ENCODE measurements around the gene FTCDNL1. TPM values are rescaled to one million over a fixed set of nuclear protein-coding genes. Genes with fewer than 3 reads are reported as not detected.
A peak's percentile ranks its signal among the peaks of the same experiment; 100 is the strongest.

The FTCDNL1 gene
- total RNA-seq, 1 donor from 2014 or later = 0.40 TPM

- DNase-seq (ENCODE audit: low read depth in 2 of 2) = no peak
Measured at GRCh38 chr2:199743415-199744120, 107.4 kb downstream of the FTCDNL1 start.

DNA sequence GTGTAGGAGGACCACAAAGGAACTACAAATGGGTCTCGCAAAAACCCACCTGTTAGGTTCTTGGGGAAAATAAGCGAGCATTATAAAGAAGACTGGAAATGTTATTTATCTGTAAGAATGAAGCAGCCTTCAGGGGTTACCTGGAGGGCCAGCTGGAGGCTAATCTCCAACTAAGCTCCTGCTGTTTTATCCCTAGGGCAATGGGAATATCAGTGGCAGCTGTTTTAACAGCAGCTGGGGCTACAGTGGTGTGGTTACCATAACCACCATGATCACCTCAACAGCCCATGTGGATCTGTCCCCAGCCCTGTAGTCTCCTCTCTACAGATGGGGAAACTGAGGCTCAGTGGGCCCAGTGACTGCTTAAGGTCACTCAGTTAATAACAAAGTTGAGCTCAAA lies 108.1 kb downstream of the FTCDNL1 start:
- no peak for DNase-seq (ENCODE audit: low read depth in 2 of 2)

GRCh38 chr2:199740111-199740428 lies 110.9 kb downstream of the FTCDNL1 start:
- DNase-seq (ENCODE audit: low read depth in 2 of 2) = no peak

DNA sequence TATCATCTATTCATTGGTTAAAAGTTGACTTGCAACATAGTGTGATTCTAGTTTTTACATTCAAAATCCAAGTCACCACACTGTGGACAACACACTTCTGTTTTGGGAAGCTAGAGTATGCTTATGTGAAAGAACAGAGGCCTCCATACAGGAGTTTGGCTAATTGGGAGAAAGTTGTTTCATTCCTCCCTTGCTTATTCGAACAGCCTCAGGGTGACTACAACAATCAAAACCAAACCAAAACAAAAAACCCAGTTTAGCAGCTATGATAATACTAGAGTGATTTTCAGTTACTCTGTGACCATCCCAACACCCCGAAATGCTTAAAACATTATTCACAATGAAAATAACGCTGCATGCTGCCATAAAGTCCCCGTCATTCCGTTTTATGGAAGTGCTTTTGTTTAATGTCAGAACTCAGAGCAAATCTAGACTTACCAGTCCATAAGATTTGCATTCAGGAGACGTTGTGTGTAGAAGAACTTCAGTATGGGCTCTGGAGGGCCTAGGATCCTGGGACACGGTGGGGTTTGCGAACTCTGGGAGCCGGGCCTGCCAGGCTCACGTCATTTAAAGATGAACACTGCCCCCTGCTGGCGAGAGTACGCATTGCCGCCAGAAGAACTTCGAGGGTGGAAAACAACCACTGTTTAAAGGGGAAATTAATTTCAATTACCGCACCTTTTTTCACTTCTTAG lies 111.4 kb downstream of the FTCDNL1 start:
- DNase-seq (ENCODE audit: low read depth in 2 of 2) = peak; percentile 61 to 75

- DNase-seq (ENCODE audit: low read depth in 2 of 2) = no peak
Measured at GRCh38 chr2:199738727-199739412, 112.1 kb downstream of the FTCDNL1 start.

DNA sequence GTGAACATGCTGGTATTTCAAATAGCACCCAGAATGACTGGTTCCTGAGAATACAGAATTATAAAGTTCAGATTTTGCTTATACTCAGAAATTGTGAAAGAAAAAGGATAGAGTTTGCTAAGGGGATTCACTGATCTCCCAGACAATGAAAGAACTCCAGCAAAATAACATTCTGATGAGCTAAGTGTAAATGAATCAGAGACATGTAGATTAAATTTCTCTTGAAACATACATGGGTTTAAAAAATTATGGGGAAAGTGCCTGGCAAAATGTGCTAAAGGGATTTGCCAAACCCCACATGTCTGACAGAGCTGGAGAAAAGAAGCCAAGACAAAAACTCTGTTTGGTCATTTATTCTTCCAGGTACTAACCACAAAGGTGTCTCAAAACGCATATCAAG lies 116.3 kb downstream of the FTCDNL1 start:
- DNase-seq (ENCODE audit: low read depth in 2 of 2) = no peak

DNA sequence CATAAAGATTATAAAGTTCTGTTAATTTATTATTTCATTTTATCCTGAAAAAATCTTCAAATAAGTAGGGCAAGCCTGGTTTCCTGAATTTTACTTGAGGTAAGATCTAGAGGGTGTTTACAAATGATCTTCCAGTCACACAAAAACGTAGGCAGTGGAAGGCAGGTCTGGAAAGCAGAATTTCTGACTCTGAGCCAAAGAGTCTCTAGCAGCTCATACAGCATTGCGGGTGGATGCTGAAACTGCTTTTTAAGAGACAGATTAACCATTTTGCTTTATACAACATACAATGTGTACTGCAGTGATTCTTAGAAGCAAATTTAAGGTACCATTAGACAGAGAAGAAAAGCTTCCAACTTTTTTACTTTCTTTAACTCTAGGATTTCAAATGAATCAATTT lies 117.0 kb downstream of the FTCDNL1 start:
- DNase-seq (ENCODE audit: low read depth in 2 of 2) = no peak

DNA sequence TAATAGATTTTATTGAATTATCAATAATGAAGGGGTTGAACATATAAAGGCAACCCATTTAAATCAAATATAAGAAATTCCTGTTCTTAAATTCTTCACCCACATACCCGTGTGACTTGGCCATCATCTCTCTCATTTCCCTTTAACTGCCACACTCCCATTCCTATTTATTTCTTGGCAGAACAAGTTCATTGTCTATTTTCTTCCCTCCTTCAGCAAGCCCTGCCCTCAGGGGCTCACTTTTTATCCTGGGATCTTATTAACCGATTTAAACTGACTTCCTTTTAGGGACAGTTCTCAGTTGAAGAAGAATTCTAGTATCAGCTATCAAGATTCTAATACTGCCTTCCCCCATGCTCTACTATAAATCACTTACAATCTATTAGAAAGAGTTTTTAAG lies 123.2 kb downstream of the FTCDNL1 start:
- no peak for DNase-seq (ENCODE audit: low read depth in 2 of 2)

GRCh38 chr2:199727306-199727705 lies 123.7 kb downstream of the FTCDNL1 start:
- DNase-seq (ENCODE audit: low read depth in 2 of 2) = no peak

GRCh38 chr2:199718074-199718473 lies 132.9 kb downstream of the FTCDNL1 start:
- no peak for DNase-seq (ENCODE audit: low read depth in 2 of 2)

DNA sequence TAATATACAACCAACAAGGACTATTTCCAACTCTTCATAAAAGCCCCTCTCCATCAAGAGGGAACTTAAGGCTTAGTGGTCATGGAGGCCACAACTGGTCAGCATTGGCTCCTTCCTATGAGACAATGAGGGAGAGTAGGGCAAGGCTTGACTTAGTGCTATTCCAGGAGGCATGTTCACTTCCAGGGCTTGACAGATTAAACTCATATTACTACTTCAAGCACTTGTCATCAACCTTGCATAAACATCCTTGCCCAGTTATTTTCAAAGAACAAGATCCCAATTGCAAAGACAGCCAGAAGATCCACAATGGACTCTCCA lies 133.4 kb downstream of the FTCDNL1 start:
- DNase-seq (ENCODE audit: low read depth in 2 of 2) = no peak

- no peak for DNase-seq (ENCODE audit: low read depth in 2 of 2)
Measured at GRCh38 chr2:199716807-199717586, 134.0 kb downstream of the FTCDNL1 start.

- no peak for DNase-seq (ENCODE audit: low read depth in 2 of 2)
Measured at GRCh38 chr2:199713746-199714145, 137.2 kb downstream of the FTCDNL1 start.

DNA sequence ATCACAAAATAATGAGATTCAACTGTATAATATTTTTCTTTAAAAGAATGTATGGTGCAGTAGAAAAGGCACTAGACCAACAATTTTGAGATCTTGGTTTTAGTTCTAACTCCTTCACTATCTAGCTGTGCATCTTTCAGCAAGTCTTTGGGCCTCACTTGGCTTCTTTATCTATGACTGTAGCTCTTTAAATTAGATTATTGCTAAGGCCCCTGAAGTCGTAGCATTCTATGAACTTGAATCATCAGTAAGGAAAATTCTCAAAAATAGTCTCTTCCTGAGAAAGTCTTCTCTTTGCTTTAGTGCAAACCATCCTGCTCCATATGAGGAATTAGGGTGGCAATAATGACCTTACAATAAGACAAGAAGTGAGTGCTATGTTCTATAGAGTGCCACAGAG lies 140.4 kb downstream of the FTCDNL1 start:
- DNase-seq (ENCODE audit: low read depth in 2 of 2) = no peak

Other genes starting within 250 kb of the FTCDNL1 start
- gene C2orf69, start 60.1 kb upstream of the FTCDNL1 start, total RNA-seq = 6.3 TPM in 2 replicates
- 3.3 and 4.4 TPM in 2 replicates for gene TYW5, start 104.3 kb upstream of the FTCDNL1 start, total RNA-seq
- 23.1 and 26.0 TPM in 2 replicates for gene MAIP1, start 104.4 kb upstream of the FTCDNL1 start, total RNA-seq